ENCODE data around the gene SLC30A7.

SLC30A7 gene

DNA sequence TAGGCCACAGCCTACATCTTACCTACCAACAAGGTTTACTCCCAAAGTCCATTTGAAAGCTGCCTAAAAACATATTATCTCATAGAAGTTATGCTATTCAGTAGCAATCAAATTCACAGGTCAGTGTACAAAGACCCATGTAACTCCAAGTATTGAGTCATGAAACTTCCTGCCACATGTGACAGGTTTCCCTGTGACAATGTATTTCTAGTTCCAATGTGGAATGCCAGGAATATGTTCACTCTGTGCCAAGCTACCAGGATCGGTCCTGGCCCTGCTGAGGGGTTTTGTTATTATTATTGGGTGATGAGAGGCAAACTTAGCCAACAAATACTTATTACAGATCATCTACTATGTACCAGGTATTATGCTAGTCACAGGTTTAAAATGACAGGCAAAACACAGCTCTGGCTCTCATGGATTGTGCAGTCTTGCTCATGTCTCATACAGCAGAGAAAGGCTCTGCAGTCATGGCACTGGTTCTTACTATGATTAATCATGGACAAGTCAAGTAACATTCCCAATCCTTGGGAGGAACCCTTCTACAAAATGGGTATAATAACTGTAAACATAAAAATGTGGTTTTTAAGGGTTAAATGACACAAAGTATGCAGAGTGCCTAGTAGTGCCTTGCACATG, 107.2 kb downstream of the SLC30A7 start:
- no peak for DNase-seq (ENCODE audit: low read depth in 1 of 2, low spot score in 1 of 2)
- Histone ChIP-seq H3K27ac (replicated peaks) (no peak overlapping the region), H3K27me3 (ENCODE audit: insufficient read depth, poor library complexity, severe bottlenecking) (no peaks in the 10 kb centered on the region), H3K4me3 (replicated peaks; ENCODE audit: insufficient read depth, low read length) (no peak overlapping the region)
- TF ChIP-seq POLR2AphosphoS5 (IDR thresholded peaks at IDR 0.05; ENCODE audit: low read depth) (no peak), SPI1 (IDR thresholded peaks at IDR 0.05; ENCODE audit: borderline replicate concordance, low read depth) (no peak), GABPA (IDR thresholded peaks at IDR 0.05; ENCODE audit: low read depth) (no peak)
- TF ChIP-seq, protein P1, sequence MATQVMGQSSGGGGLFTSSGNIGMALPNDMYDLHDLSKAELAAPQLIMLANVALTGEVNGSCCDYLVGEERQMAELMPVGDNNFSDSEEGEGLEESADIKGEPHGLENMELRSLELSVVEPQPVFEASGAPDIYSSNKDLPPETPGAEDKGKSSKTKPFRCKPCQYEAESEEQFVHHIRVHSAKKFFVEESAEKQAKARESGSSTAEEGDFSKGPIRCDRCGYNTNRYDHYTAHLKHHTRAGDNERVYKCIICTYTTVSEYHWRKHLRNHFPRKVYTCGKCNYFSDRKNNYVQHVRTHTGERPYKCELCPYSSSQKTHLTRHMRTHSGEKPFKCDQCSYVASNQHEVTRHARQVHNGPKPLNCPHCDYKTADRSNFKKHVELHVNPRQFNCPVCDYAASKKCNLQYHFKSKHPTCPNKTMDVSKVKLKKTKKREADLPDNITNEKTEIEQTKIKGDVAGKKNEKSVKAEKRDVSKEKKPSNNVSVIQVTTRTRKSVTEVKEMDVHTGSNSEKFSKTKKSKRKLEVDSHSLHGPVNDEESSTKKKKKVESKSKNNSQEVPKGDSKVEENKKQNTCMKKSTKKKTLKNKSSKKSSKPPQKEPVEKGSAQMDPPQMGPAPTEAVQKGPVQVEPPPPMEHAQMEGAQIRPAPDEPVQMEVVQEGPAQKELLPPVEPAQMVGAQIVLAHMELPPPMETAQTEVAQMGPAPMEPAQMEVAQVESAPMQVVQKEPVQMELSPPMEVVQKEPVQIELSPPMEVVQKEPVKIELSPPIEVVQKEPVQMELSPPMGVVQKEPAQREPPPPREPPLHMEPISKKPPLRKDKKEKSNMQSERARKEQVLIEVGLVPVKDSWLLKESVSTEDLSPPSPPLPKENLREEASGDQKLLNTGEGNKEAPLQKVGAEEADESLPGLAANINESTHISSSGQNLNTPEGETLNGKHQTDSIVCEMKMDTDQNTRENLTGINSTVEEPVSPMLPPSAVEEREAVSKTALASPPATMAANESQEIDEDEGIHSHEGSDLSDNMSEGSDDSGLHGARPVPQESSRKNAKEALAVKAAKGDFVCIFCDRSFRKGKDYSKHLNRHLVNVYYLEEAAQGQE (IDR thresholded peaks at IDR 0.05; ENCODE audit: insufficient replicate concordance, low read depth): no peak
- TF ChIP-seq, protein P2, sequence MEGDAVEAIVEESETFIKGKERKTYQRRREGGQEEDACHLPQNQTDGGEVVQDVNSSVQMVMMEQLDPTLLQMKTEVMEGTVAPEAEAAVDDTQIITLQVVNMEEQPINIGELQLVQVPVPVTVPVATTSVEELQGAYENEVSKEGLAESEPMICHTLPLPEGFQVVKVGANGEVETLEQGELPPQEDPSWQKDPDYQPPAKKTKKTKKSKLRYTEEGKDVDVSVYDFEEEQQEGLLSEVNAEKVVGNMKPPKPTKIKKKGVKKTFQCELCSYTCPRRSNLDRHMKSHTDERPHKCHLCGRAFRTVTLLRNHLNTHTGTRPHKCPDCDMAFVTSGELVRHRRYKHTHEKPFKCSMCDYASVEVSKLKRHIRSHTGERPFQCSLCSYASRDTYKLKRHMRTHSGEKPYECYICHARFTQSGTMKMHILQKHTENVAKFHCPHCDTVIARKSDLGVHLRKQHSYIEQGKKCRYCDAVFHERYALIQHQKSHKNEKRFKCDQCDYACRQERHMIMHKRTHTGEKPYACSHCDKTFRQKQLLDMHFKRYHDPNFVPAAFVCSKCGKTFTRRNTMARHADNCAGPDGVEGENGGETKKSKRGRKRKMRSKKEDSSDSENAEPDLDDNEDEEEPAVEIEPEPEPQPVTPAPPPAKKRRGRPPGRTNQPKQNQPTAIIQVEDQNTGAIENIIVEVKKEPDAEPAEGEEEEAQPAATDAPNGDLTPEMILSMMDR (IDR thresholded peaks at IDR 0.05; ENCODE audit: insufficient read depth, low read length): no peak

DNA sequence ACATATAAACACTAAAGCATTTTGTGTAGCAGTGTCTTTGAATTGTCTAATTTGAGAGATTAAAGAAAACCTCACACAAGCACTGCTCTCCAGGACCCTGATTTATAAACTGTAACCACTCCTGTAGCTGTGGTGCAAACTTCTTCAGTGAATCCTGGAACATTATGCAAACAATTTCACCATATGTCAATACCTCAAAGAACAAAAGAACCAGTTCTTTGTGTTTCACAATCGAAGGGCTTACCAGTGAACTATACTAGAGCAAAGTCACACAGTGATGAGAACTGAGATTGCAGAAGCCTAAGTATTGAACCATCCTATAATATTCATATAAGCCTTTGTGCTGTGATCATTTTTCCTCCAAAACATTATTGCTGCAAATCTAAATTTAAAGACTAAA, 108.2 kb downstream of the SLC30A7 start:
- peak; percentile 38 to 55 for DNase-seq (ENCODE audit: low read depth in 1 of 2, low spot score in 1 of 2)
- TF ChIP-seq GABPA (IDR thresholded peaks at IDR 0.05; ENCODE audit: low read depth) (no peak), POLR2AphosphoS5 (IDR thresholded peaks at IDR 0.05; ENCODE audit: low read depth) (no peak; the same call in 1 of the 2 replicates), SPI1 (IDR thresholded peaks at IDR 0.05; ENCODE audit: borderline replicate concordance, low read depth) (no peak)
- TF ChIP-seq, protein P2 (IDR thresholded peaks at IDR 0.05; ENCODE audit: insufficient read depth, low read length): no peak
- TF ChIP-seq, protein P1 (IDR thresholded peaks at IDR 0.05; ENCODE audit: insufficient replicate concordance, low read depth): no peak
- no peaks in the 10 kb centered on the region for H3K27me3 ChIP-seq (ENCODE audit: insufficient read depth, poor library complexity, severe bottlenecking)
- H3K27ac ChIP-seq (replicated peaks): no peak overlapping the region
- no peak overlapping the region for H3K4me3 ChIP-seq (replicated peaks; ENCODE audit: insufficient read depth, low read length)

DNA sequence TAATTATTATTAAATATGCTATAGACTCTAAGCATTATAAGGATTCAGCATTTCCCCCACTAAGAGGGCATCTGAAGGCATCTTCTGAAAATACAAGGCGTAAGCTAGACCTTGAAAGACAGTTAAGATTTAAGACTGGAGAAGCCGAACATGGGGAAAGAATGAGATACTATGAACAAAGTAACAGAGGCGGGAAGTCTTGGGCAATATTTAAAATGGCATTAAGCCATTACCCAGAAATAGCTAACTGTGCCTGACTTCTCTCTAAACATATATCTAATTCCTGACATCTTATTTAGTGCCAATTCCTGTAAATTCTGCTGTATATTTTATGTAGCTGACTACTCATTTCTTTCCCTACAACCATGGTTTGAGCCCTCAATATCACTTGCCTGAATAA, 108.8 kb downstream of the SLC30A7 start:
- DNase-seq (ENCODE audit: low read depth in 1 of 2, low spot score in 1 of 2): no peak

More for the DNA sequence above, 108.8 kb downstream of the SLC30A7 start:
- H3K4me3 ChIP-seq (replicated peaks; ENCODE audit: insufficient read depth, low read length): no peak overlapping the region
- no peak overlapping the region for H3K27ac ChIP-seq (replicated peaks)
- no peaks in the 10 kb centered on the region for H3K27me3 ChIP-seq (ENCODE audit: insufficient read depth, poor library complexity, severe bottlenecking)
- TF ChIP-seq, protein P2 (IDR thresholded peaks at IDR 0.05; ENCODE audit: insufficient read depth, low read length): no peak
- TF ChIP-seq POLR2AphosphoS5 (IDR thresholded peaks at IDR 0.05; ENCODE audit: low read depth) (no peak), GABPA (IDR thresholded peaks at IDR 0.05; ENCODE audit: low read depth) (no peak), SPI1 (IDR thresholded peaks at IDR 0.05; ENCODE audit: borderline replicate concordance, low read depth) (no peak)
- TF ChIP-seq, protein P1 (IDR thresholded peaks at IDR 0.05; ENCODE audit: insufficient replicate concordance, low read depth): no peak
